HEK293 (cell line): ENCODE results near the gene C6orf58.

Experiments used
- ATF2 ChIP-seq: fragments of 450-650 bp; formaldehyde crosslinking; IDR thresholded peaks from 2 replicates; pipeline ENCODE4 v1.5.1; 2016; ENCODE audit warnings: missing biosample characterization, missing genetic modification characterization, low read depth
- CTCF ChIP-seq: fragments of 450-650 bp; formaldehyde crosslinking; IDR thresholded peaks from 2 replicates; pipeline ENCODE4 v1.5.1; 2016; ENCODE audit warnings: missing biosample characterization, missing genetic modification characterization
- HOXC10 ChIP-seq: sonication (generic); formaldehyde crosslinking; IDR thresholded peaks from 2 replicates; pipeline ENCODE4 v1.8.1; 2023; ENCODE audit warnings: mild to moderate bottlenecking, missing genetic modification reagents
- ZNF24 ChIP-seq: fragments of 450-650 bp; formaldehyde crosslinking; IDR thresholded peaks from 2 replicates; pipeline ENCODE4 v1.5.1; 2016; ENCODE audit warnings: missing biosample characterization, missing genetic modification characterization
- ZNF391 ChIP-seq: fragments of 450-650 bp; formaldehyde crosslinking; IDR thresholded peaks from 2 replicates; pipeline ENCODE4 v1.5.1; 2016; ENCODE audit warnings: low read depth, missing biosample characterization, missing genetic modification characterization, borderline replicate concordance

GRCh38 chr6:127576874-127577273 is at the start of gene C6orf58:
- TF ChIP-seq ATF2 (tag by site-specific recombination) = no peak
- TF ChIP-seq HOXC10 (CRISPR knock-in tag) = no peak
- no peak for TF ChIP-seq CTCF
- TF ChIP-seq ZNF24 (tag by site-specific recombination) = no peak
- no peak for TF ChIP-seq ZNF391 (tag by site-specific recombination)
